GM19395 (cell line): ENCODE results near the gene BRAT1.

Source experiments
- ATAC-seq: cut with Tn5 transposase; IDR thresholded peaks from one replicate; pipeline ENCODE4 v1.9.1; 2021; ENCODE audit warnings: mild to moderate bottlenecking, moderate library complexity; ENCODE audit not compliant: unreplicated experiment

BRAT1 gene

GRCh38 chr7:2525658-2526630 is 29.4 kb downstream of the BRAT1 start:
- ATAC-seq = no peak

GRCh38 chr7:2524808-2525657 is 30.3 kb downstream of the BRAT1 start:
- no peak for ATAC-seq

- ATAC-seq = no peak
Measured at GRCh38 chr7:2523941-2524807, 31.1 kb downstream of the BRAT1 start.

DNA sequence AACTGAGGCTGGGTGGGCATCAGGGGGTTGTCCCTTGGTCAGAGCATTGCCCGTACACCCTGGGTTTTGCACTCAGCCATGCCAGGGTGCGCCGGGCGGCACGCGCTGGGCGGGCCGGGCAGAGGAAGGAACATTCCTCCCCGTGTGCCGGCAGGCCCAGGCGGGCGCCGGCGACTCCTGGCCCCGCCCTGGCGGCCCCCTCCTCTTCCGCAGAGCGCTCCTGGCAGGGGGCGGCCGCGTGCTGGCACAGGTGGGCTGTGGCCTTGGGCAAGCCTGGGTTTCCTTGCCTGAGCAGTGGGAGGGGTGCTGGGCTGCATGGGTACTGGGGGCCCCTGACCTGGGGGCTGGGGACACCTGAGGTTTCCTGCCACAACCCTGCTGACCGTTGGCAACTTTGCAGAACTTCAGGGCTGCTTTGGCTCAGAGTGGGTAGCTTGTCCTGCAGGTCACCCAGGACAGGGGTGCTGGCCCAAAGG is 31.8 kb downstream of the BRAT1 start:
- no peak for ATAC-seq

GRCh38 chr7:2522780-2523433 is 32.4 kb downstream of the BRAT1 start:
- ATAC-seq = no peak

- no peak for ATAC-seq
Measured at GRCh38 chr7:2521952-2522591, 33.3 kb downstream of the BRAT1 start.

- no peak for ATAC-seq
Measured at GRCh38 chr7:2521341-2521745, 34.0 kb downstream of the BRAT1 start.

GRCh38 chr7:2520761-2521290 is 34.5 kb downstream of the BRAT1 start:
- ATAC-seq = no peak

- ATAC-seq = no peak
Measured at GRCh38 chr7:2520131-2520760, 35.1 kb downstream of the BRAT1 start.

GRCh38 chr7:2519119-2519930 is 36.0 kb downstream of the BRAT1 start, which contains the start of gene LFNG:
LFNG (plus strand) TSS chr7:2519774; CDS start chr7:2519862, 88 bp downstream.
- ATAC-seq = peak; percentile 79

DNA sequence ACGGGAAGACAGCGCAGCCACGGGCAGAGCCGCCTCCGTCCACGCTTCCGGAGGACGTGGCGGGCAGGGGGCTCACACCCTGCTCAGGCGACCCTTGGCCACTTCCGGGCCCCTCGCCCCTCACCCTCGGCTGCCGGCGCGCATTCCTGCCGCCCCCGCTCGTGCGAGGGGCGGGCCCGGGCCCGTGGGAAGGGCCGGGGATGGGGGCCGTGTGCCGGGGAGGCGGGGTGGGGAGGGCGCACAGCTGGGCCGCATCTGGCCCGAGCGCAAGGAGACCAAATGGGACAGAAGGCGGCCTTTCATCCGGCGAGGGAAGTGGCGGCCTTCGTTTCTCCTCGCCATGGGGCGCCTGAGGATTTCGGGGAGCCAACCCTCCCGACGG is 36.6 kb downstream of the BRAT1 start:
- no peak for ATAC-seq

GRCh38 chr7:2517678-2518507 is 37.4 kb downstream of the BRAT1 start:
- no peak for ATAC-seq

DNA sequence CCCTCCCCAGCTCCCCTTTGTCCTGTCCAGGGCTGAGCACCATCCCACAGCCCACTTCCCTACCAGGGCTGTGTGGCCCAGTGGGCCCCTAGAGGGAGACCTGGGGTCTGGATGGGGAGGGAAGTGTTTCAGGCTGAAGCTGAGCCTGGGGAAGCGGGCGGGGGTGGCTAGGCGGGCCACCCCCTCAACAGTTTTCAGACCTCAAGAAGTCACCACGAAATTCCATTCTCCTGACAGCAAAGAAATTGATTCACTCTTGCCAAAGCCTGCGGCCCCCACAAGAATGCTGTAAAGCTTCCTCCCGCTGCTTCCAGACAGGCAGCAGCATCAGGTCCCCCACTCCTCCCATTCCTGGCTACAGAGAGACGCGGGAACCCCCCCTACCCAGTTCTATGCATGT is 38.3 kb downstream of the BRAT1 start:
- ATAC-seq = no peak

- ATAC-seq = no peak
Measured at GRCh38 chr7:2516194-2516555, 39.1 kb downstream of the BRAT1 start.

GRCh38 chr7:2515424-2516193 is 39.7 kb downstream of the BRAT1 start:
- ATAC-seq = no peak
